Pancreas (tissue), 10 donors: ENCODE measurements around the gene ESR1. TPM values are rescaled to one million over a fixed set of nuclear protein-coding genes. Genes with fewer than 3 reads are reported as not detected.

Source experiments
- ATAC-seq, 4 donors: fragments of 200-7000 bp; cut with Tn5 transposase; one replicate each; pipeline versions ENCODE4 v1.8.0 to v1.9.1; 2020; ENCODE audit warnings: mild to moderate bottlenecking in 4 of 4, moderate library complexity in 4 of 4
- DNase-seq, 6 donors: peaks; one replicate each; pipeline ENCODE4 v3.0.0-alpha.2; 2020
- FAIRE-seq: peaks from 2 replicates; lab custom pipeline; 2012; peaks lifted over from hg19 to GRCh38; lab: Jason Lieb, UNC
- H3K27ac ChIP-seq, 4 donors: fragments of 200-600 bp; sonication (generic); 1 replicate in 3 of 4; 2 replicates in 1 of 4; pipeline versions ENCODE4 v1.5.0 to v1.8.0; 2020
- H3K27me3 ChIP-seq, 4 donors: fragments of 200-600 bp; one replicate each; pipeline ENCODE4 v1.8.0; 2021
- H3K36me3 ChIP-seq, 3 donors: fragments of 200-600 bp; sonication (generic) in 1 of 3; one replicate each; pipeline versions ENCODE4 v1.5.0 to v1.8.0; 2020 to 2021
- H3K4me1 ChIP-seq, 3 donors: fragments of 200-600 bp; one replicate each; pipeline ENCODE4 v1.8.0; 2021
- H3K4me3 ChIP-seq, 4 donors: fragments of 200-600 bp; sonication (generic) in 2 of 4; one replicate each; pipeline versions ENCODE4 v1.5.0 to v1.8.0; 2020 to 2021
- H3K9me3 ChIP-seq, 4 donors: fragments of 200-600 bp; one replicate each; pipeline ENCODE4 v1.8.0; 2021
- CTCF ChIP-seq, 4 donors: fragments of 200-600 bp; sonication (generic) in 3 of 4; IDR thresholded peaks; one replicate each; pipeline versions ENCODE4 v1.5.0 to v1.8.0; 2021; ENCODE audit warnings: antibody characterized with exemption in 4 of 4
- WGBS, 2 donors: extraction: QIAGEN DNeasy Blood & Tissue Kit; methylation state at CpG; one replicate each; pipeline ENCODE4 v1.1.7; 2013; 5-methylcytosine and 5-hydroxymethylcytosine counted together
- intact Hi-C, 3 donors: fragments of 100-400 bp; cut with DNase I; formaldehyde crosslinking; loops; one replicate each; pipeline versions ENCODE4 v1.11.1 to v1.14.2; 2022
- polyA plus RNA-seq, 2 donors: library from polyadenylated mRNA; stranded (reverse); fragments of 200-250 nt; gene quantifications; one replicate each; pipeline ENCODE4 v1.2.3, GENCODE V29; 2013
- total RNA-seq, 6 donors: library from RNA; stranded (reverse); fragmentation: NEBNext Ultra II Directional in 4 of 6; extraction: Animal tissue kit (Norgen Biotek cat#: 25700) in 4 of 6; gene quantifications; one replicate each; pipeline versions ENCODE4 v1.2.1 to v1.2.4, GENCODE V29; 2021 to 2023
- donor health status: healthy with polysubstance abuse.
- donor health status: DM: no; HTN: no; CAD: no; lungs with moderate emphysema.
- donor health status: DM: no; HTN: no; CAD: no.
- donor health status: control.
- donor health status: control.
- donor health status: Bipolar disorder and iron deficiency.
- donor health status: DM: yes; HTN: yes; CAD: no.
- donor health status: DM: no; HTN: no; CAD: no.
- donor health status: DM: no; HTN: no; CAD: no.
- donor health status: DM: yes; HTN: yes; CAD: no.

Gene ESR1
- total and polyA plus RNA-seq, 8 donors = 0.19 to 1.0 (median 0.41) TPM

DNA sequence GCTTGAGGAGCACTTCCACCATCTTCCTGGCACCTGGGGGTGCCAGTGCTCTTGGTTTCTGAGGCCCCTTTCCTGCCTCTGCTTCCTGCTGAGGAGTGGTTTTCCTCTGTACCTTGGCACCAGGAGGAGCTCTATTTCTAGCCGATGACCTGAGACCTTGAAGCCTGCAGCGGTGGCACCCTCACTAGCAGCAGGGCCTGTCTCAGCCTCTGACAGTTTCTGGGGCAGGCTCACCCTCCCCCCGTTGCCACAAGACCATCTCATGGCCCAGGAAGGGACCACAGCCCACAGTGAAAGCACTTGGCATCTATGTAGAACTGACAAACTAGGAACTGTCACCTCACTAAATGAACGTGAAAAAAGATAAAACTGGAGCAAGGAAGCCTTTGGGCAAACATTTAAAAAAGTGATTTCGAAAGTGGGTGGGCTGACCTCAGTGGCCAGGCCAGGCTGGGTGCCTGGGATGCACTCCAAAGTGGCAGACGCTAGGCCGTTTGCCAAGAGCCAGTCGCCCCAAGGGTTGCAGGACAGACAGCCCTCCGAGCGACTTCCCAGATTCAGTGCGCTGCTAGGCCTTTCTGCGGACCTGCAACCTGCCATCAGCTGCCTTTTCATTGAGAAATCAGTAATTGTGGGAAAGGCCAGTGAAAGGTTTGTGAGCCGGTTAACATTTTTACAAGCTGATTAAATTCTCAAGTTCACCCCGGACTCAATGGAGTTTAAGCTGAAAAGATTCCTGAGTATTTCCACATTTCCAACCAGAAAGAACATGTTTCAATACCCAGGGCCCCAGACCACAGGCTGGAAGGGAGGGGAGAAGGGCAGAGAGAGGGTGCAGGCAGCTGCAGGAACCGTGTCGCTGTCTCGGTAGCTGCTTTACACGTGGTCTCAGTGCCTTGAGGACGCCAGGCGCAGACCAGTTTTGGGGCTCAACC lies 303.7 kb downstream of the ESR1 start:
- FAIRE-seq (no peak), DNase-seq (no peak), ATAC-seq (peak in 3 of 4 donors; percentile 31 to 56 (median 36))
- Histone ChIP-seq H3K4me3 (no peak overlapping the region), H3K27ac (no peak overlapping the region), H3K36me3 (no peaks in the 10 kb centered on the region), H3K4me1 (no peaks in the 10 kb centered on the region), H3K9me3 (no peaks in the 10 kb centered on the region), H3K27me3 (no peaks in the 10 kb centered on the region)
- 65 to 66% methylated on average over 20 of the region's 20 CpGs for WGBS, 2 donors
- intact Hi-C loops = no loop called here
- TF ChIP-seq CTCF (IDR thresholded peaks at IDR 0.05) = no peak

DNA sequence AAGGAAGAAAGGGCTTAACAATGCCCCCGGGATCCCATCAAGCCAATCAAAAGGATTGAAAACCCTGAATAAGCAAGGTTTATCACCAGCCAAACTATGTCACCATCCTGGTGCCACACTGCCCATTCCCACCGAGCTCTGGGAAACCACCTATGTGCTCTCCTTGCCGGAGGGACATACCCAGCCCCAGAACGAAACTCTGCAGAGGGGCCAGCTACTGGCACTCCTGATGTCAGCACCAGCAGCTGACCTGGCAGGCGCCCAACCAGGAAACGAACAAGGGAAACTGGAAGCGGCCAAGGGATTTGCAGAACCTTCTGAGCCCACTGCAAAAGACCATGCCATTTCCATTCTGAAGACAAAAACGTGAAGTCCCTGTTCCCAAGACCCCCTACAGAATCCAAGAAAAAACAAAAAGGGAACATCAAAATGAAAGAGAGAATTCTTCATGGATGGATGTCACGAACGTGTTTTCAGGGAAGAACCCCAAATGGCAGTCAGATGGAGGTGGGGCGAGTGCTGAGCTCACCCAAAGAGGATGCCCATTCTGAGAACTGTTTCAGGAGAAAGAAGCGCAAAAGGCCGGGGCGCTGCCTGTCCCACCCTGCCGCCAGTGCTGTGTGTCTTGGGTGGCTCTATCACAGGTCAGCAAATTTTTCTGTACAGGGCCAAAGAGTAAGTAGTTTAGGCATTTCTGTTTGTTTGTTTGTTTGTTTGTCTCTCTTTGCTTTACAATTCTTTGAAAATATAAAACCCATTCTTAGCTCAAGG lies 305.2 kb downstream of the ESR1 start:
- intact Hi-C loops = no loop called here
- H3K27ac ChIP-seq = no peak overlapping the region
- H3K9me3 ChIP-seq = no peaks in the 10 kb centered on the region
- no peak for TF ChIP-seq CTCF (IDR thresholded peaks at IDR 0.05)
- H3K4me3 ChIP-seq = no peak overlapping the region
- FAIRE-seq (no peak), ATAC-seq (peak in 3 of 4 donors; percentile 35 to 75 (median 72)), DNase-seq (peak in 5 of 6 donors; percentile 24 to 78 (median 52))
- H3K36me3 ChIP-seq = no peaks in the 10 kb centered on the region
- peaks cover 0 to 6% (median 3%) of the 10 kb centered on the region in 3 donors for H3K4me1 ChIP-seq
- H3K27me3 ChIP-seq = no peaks in the 10 kb centered on the region
- 64 to 77% methylated on average over 15 of the region's 15 CpGs for WGBS, 2 donors

- Histone ChIP-seq H3K36me3 (peaks cover 0 to 19% (median 0%) of the 10 kb centered on the region in 3 donors), H3K27me3 (no peaks in the 10 kb centered on the region), H3K9me3 (no peaks in the 10 kb centered on the region), H3K4me1 (peaks cover 0 to 7% (median 3%) of the 10 kb centered on the region in 3 donors), H3K4me3 (no peak overlapping the region), H3K27ac (no peak overlapping the region)
- 20 to 26% methylated on average over 9 of the region's 9 CpGs for WGBS, 2 donors
- ATAC-seq (peak; percentile 29 to 65 (median 53)), DNase-seq (peak in 3 of 6 donors; percentile 16 to 38 (median 33)), FAIRE-seq (no peak)
- intact Hi-C loops = no loop called here
- TF ChIP-seq CTCF (IDR thresholded peaks at IDR 0.05) = no peak
These were observed 310.0 kb downstream of the ESR1 start for GRCh38 chr6:152117156-152118133.

GRCh38 chr6:152118224-152118623 lies 310.7 kb downstream of the ESR1 start:
- intact Hi-C loops = no loop called here
- 90 to 95% methylated on average over 3 of the region's 3 CpGs for WGBS, 2 donors
- Histone ChIP-seq H3K9me3 (no peaks in the 10 kb centered on the region), H3K27ac (no peak overlapping the region), H3K4me1 (peaks cover 0 to 7% (median 3%) of the 10 kb centered on the region in 3 donors), H3K27me3 (no peaks in the 10 kb centered on the region), H3K36me3 (peaks cover 0 to 25% (median 0%) of the 10 kb centered on the region in 3 donors), H3K4me3 (no peak overlapping the region)
- no peak for TF ChIP-seq CTCF (IDR thresholded peaks at IDR 0.05)
- no peak for DNase-seq
- FAIRE-seq = no peak
- no peak for ATAC-seq
